Activated effector memory CD4-positive, alpha-beta T cell treated with Interleukin-2 at 50 U/mL for 16 hours (primary cell): ENCODE measurements around the gene IFNL2.

Source experiments
- DNase-seq: peaks from one replicate; pipeline ENCODE4 v3.0.0-alpha.2; 2020

IFNL2 gene

DNA sequence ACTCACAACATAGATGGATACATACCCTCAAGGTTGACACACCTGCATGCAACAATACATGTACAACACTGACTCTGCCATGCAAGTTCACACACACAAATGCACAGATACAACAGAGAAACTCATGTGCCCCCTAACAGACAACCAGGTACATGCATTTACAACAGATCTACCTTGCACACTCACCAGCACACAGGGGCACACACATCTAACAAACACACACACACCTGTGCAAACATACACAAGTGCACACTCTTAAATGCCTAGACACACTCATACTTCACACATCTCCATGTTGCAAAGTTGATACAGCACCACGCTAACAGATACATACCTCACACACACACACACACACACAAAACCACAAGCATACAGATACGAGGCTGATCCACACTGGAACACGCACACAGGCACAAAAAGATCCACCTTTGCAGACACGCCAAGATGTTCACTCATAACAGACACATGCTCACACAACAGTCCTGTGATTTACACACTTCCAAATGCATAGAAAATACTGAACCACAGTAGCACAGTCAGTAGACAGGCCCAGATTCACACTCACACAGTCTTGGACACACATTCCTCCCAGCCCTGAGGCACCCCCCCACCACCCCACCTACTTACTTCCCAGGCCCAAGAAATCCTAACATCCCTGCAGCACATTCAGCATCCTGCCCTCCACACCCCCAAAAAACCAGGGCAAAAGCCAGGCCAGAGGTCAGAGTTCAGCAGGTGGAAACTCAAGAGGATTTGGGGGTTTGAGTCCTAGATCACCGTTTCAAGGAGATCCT lies 51.1 kb downstream of the IFNL2 start:
- DNase-seq: no peak
